ENCODE measurements around the gene LCOR.

LCOR gene

GRCh38 chr10:96850825-96851224, 18.7 kb downstream of the LCOR start:
- Histone ChIP-seq H3K27ac (no peak overlapping the region), H3K4me3 (ENCODE audit: low read depth in 1 of 2, low read length in 1 of 2) (no peak overlapping the region), H3K27me3 (no peaks in the 10 kb centered on the region), H3K9me3 (no peaks in the 10 kb centered on the region), H3K36me3 (peaks cover 7% of the 10 kb centered on the region), H3K4me1 (ENCODE audit: control insufficient read depth in 1 of 2, insufficient read depth in 1 of 2, low read depth in 1 of 2, low read length in 1 of 2) (no peaks in the 10 kb centered on the region)
- TF ChIP-seq CTCF (IDR thresholded peaks at IDR 0.05) = no peak

GRCh38 chr10:96851281-96851680, 19.2 kb downstream of the LCOR start:
- peaks cover 7% of the 10 kb centered on the region for H3K36me3 ChIP-seq
- H3K4me1 ChIP-seq (ENCODE audit: control insufficient read depth in 1 of 2, insufficient read depth in 1 of 2, low read depth in 1 of 2, low read length in 1 of 2) = peaks cover 0 to 3% of the 10 kb centered on the region in 2 experiments
- H3K4me3 ChIP-seq (ENCODE audit: low read depth in 1 of 2, low read length in 1 of 2) = no peak overlapping the region
- no peaks in the 10 kb centered on the region for H3K27me3 ChIP-seq
- no peak for TF ChIP-seq CTCF (IDR thresholded peaks at IDR 0.05)
- no peak overlapping the region for H3K27ac ChIP-seq
- no peaks in the 10 kb centered on the region for H3K9me3 ChIP-seq

- no peaks in the 10 kb centered on the region for H3K9me3 ChIP-seq
- H3K27ac ChIP-seq = peak overlapping the region; percentile 5
- no peaks in the 10 kb centered on the region for H3K27me3 ChIP-seq
- no peak for TF ChIP-seq CTCF (IDR thresholded peaks at IDR 0.05)
- no peak overlapping the region for H3K4me3 ChIP-seq (ENCODE audit: low read depth in 1 of 2, low read length in 1 of 2)
- peaks cover 23% of the 10 kb centered on the region for H3K36me3 ChIP-seq
- peaks cover 0 to 6% of the 10 kb centered on the region in 2 experiments for H3K4me1 ChIP-seq (ENCODE audit: control insufficient read depth in 1 of 2, insufficient read depth in 1 of 2, low read depth in 1 of 2, low read length in 1 of 2)
These were observed 24.2 kb downstream of the LCOR start for GRCh38 chr10:96856317-96856716.

GRCh38 chr10:96857301-96858012, 25.4 kb downstream of the LCOR start:
- Histone ChIP-seq H3K36me3 (peaks cover 23% of the 10 kb centered on the region), H3K27ac (no peak overlapping the region), H3K4me1 (ENCODE audit: control insufficient read depth in 1 of 2, insufficient read depth in 1 of 2, low read depth in 1 of 2, low read length in 1 of 2) (peaks cover 0 to 6% of the 10 kb centered on the region in 2 experiments), H3K27me3 (no peaks in the 10 kb centered on the region), H3K9me3 (no peaks in the 10 kb centered on the region), H3K4me3 (ENCODE audit: low read depth in 1 of 2, low read length in 1 of 2) (no peak overlapping the region)
- no peak for TF ChIP-seq CTCF (IDR thresholded peaks at IDR 0.05)

GRCh38 chr10:96858038-96858705, 26.1 kb downstream of the LCOR start:
- no peak overlapping the region for H3K27ac ChIP-seq
- peaks cover 23% of the 10 kb centered on the region for H3K36me3 ChIP-seq
- peaks cover 0 to 6% of the 10 kb centered on the region in 2 experiments for H3K4me1 ChIP-seq (ENCODE audit: control insufficient read depth in 1 of 2, insufficient read depth in 1 of 2, low read depth in 1 of 2, low read length in 1 of 2)
- H3K27me3 ChIP-seq = no peaks in the 10 kb centered on the region
- no peak for TF ChIP-seq CTCF (IDR thresholded peaks at IDR 0.05)
- no peaks in the 10 kb centered on the region for H3K9me3 ChIP-seq
- H3K4me3 ChIP-seq (ENCODE audit: low read depth in 1 of 2, low read length in 1 of 2) = no peak overlapping the region
